ENCODE data around the gene P2RX3.
A peak's percentile ranks its signal among the peaks of the same experiment; 100 is the strongest.

The P2RX3 gene

DNA sequence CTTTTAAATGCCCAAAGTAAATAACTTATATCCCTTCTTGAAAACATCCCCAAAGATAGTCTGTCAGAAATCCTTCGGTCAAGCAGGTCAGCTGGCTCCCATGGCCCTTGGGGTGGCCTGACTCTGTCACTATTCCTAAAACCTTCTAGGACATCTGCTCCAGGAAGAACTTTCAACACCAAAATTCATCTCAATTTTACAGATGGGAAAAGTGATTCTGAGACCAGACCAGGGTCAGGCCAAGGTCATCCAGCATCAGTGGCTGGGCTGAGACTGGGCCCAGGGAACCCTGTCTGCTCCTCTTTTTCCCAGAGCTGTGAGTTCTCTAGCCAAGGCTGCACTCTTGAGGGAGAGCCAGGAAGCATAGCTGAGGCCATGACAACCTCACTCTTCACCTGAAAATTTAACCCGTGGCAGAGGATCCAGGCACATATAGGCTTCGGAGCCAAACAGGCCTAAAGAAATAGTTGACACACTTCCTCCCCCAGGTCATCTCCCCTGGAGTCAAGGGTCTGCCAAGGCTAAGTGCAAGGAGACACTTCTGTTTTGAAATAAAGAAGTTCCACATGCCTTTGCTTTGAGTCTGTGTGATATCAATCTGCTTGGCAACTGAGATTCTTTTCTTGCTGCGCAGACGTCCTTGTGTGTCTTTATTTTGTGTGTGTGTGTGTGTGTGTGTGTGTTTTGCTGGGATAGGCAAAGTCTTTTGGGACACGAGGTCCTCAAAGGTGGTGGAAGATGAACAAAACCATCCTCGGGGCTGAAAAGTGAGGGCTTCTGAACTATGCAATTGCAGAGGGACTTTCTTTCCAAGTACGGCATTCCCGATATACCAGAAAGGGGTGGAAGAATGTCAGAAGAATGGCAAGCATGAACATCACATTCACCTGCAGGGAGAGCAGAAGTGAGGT, 69.1 kb downstream of the P2RX3 start:
- no peak overlapping the region for H3K4me3 ChIP-seq
- peak overlapping the region in 11 of 21 experiments; percentile 21 to 69 (median 44) for H3K27ac ChIP-seq

GRCh38 chr11:57407941-57408475, 69.9 kb downstream of the P2RX3 start:
- H3K27ac ChIP-seq, result peak overlapping the region in 2 of 21 experiments; percentile 52 to 54

GRCh38 chr11:57408771-57409170, 70.6 kb downstream of the P2RX3 start:
- Histone ChIP-seq H3K4me3 (no peak overlapping the region), H3K27ac (peak overlapping the region in 2 of 21 experiments; percentile 12 to 37)

More at GRCh38 chr11:57407941-57408475, 69.9 kb downstream of the P2RX3 start:
- H3K4me3 ChIP-seq, result no peak overlapping the region

- Histone ChIP-seq H3K27ac (peak overlapping the region in 1 of 21 experiments; percentile 12), H3K4me3 (no peak overlapping the region)
Observed at GRCh38 chr11:57409321-57410100, 71.4 kb downstream of the P2RX3 start.

- Histone ChIP-seq H3K27ac (no peak overlapping the region), H3K4me3 (no peak overlapping the region)
Observed at GRCh38 chr11:57410287-57410686, 72.1 kb downstream of the P2RX3 start.

DNA sequence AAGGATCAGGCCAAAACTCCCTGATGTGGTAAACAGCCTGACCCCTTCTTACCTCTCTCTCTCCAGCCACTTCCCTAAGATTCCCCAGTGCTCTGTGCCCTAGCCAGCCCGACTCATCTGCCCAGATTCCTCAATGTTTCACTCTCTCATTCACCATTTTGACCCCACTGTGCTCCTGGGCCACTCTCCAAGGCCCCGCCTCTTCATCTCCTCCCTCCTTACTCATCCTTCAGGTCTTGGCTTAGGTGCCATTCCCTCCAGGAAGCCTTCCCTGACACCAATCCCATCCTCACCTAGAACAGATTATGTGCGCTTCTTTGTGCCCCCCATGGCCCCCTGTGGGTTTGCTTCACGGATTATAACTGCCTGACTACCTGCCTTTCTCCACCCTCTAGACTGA, 75.5 kb downstream of the P2RX3 start:
- H3K27ac ChIP-seq, result peak overlapping the region in 2 of 21 experiments; percentile 10 to 35
- H3K4me3 ChIP-seq, result no peak overlapping the region

DNA sequence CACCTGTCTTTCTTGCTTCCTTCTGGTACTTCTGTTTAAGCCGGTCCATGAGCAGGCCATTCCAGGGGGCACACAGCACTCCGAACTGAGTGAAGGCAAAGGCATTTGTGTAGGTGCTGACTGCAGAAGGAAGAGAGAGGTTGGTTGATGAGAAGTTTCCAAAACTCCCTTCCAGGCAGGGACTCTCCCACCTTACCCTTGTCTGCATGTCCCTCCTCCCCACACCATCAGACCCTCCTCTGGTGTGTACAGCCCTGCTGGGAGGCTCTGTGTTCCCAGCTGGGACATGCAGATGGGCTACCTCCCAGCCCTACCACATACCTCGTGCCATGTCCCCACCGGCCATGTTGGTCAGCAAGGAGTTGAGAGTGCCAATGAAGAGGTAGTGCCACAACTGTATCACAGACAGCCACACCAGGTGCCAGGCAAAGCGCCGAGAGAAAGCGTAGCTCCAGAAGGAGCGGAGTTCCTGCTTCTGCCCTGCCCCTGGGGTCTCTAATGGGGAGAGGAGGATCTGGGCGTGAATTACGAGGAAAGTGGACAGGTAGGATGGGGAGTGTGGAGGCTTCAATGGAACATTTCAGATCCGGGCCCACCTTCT, 76.6 kb downstream of the P2RX3 start:
- H3K4me3 ChIP-seq, result no peak overlapping the region
- H3K27ac ChIP-seq, result no peak overlapping the region

DNA sequence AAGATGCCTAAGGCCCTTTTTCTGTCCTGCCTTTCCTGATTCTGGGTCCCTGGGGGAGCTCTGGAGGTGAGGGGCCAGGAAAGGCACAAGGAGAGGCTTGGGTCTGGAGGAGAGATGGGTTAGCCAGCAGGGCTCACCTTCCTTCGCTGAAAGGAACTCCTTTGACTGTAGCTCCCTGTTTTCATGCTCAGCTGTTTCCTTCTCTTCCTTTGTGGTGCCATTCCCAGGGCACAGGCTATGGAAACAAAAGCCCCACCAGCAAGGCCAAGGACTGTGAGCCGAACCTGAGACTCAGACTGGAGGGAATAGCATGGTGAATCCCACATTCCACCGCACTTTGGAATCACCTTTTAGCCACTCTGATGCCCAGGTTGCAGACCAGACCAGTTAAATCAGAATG, 78.3 kb downstream of the P2RX3 start:
- Histone ChIP-seq H3K27ac (peak overlapping the region in 4 of 21 experiments; percentile 6 to 26 (median 14)), H3K4me3 (no peak overlapping the region)

- peak overlapping the region in 2 of 21 experiments; percentile 6 to 26 for H3K27ac ChIP-seq
Observed at GRCh38 chr11:57417056-57417455, 78.9 kb downstream of the P2RX3 start.

DNA sequence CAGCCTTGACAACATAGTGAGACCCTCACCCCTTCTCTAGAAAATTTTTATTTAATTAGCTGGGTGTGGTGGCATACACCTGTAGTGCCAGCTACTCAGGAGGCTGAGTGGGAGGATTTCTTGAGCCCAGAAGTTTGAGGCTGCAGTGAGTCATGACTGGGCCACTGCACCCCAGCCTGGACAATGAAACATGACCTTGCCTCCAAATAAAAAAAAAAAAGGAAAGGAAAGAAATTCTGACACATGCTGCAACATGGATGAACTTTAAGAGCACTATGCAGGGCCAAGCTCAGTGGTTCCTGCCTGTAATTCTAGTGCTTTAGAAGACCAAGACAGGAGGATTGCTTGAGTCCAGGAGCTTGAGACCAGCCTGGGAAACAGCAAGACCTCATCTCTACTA, 80.0 kb downstream of the P2RX3 start:
- no peak overlapping the region for H3K27ac ChIP-seq
- no peak overlapping the region for H3K4me3 ChIP-seq

More at GRCh38 chr11:57417056-57417455, 78.9 kb downstream of the P2RX3 start:
- no peak overlapping the region for H3K4me3 ChIP-seq

DNA sequence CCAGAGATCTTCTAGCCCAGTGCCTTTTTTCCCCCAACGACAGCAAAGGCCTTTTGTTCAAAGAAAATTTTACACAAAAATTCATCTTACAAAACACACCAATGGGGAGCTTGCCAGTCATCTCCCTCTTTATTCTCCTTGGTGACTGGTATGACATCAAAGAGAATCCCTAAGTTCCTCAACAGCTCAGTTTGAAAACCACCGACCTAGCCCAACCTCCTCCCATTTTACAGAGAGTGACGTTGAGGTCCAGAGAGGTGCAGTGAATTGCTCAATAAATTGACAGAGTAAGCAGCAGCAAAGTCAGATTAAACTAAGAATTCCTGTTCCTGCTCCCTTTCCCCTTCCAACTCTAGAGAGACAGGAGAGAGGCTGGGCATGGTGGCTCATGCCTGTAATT, 81.0 kb downstream of the P2RX3 start:
- Histone ChIP-seq H3K27ac (no peak overlapping the region), H3K4me3 (no peak overlapping the region)

DNA sequence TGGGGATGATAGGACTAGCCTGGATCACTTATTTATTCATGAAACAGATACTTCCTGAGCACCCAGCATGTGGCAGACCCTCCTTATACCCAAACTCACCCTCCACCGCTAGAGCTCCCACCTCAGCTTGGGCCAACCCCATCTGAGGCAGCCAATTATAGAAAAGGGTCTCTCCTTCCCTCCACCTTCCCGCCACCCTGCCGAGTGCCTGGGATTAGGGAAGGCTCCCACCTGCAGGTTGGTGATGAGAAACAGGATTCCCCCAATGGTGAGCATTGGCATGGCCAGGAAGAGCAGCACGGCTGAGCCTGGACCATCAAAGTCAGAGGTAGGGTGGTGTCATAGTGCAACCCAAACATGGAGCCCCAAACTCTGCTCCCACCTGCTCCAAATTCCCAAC, 82.9 kb downstream of the P2RX3 start:
- peak overlapping the region in 1 of 21 experiments; percentile 12 for H3K27ac ChIP-seq

GRCh38 chr11:57421805-57422204, 83.7 kb downstream of the P2RX3 start:
- H3K27ac ChIP-seq, result peak overlapping the region in 3 of 21 experiments; percentile 12 to 24 (median 21)
- no peak overlapping the region for H3K4me3 ChIP-seq

More for the DNA sequence above, 82.9 kb downstream of the P2RX3 start:
- H3K4me3 ChIP-seq, result no peak overlapping the region
